ENCODE measurements around the gene ENTPD2.

ENTPD2 gene

GRCh38 chr9:137040568-137040967, 13.3 kb downstream of the ENTPD2 start:
- TF ChIP-seq CTCF (conservative IDR thresholded peaks at IDR 0.05; ENCODE audit: low read depth, low read length): no peak
- H3K4me3 ChIP-seq (ENCODE audit: low read length): no peak overlapping the region
- DNase-seq (ENCODE audit: low read depth): no peak

GRCh38 chr9:137039611-137040366, 14.1 kb downstream of the ENTPD2 start:
- H3K4me3 ChIP-seq (ENCODE audit: low read length): no peak overlapping the region
- no peak for TF ChIP-seq CTCF (conservative IDR thresholded peaks at IDR 0.05; ENCODE audit: low read depth, low read length)
- no peak for DNase-seq (ENCODE audit: low read depth)

- H3K4me3 ChIP-seq (ENCODE audit: low read length): no peak overlapping the region
- no peak for DNase-seq (ENCODE audit: low read depth)
- TF ChIP-seq CTCF (conservative IDR thresholded peaks at IDR 0.05; ENCODE audit: low read depth, low read length): no peak
Observed at GRCh38 chr9:137038916-137039315, 14.9 kb downstream of the ENTPD2 start.

GRCh38 chr9:137037483-137037882, 16.4 kb downstream of the ENTPD2 start:
- DNase-seq (ENCODE audit: low read depth): no peak
- H3K4me3 ChIP-seq (ENCODE audit: low read length): no peak overlapping the region
- TF ChIP-seq CTCF (conservative IDR thresholded peaks at IDR 0.05; ENCODE audit: low read depth, low read length): no peak

GRCh38 chr9:137037035-137037434, 16.8 kb downstream of the ENTPD2 start:
- H3K4me3 ChIP-seq (ENCODE audit: low read length): no peak overlapping the region
- TF ChIP-seq CTCF (conservative IDR thresholded peaks at IDR 0.05; ENCODE audit: low read depth, low read length): no peak
- DNase-seq (ENCODE audit: low read depth): no peak

- TF ChIP-seq CTCF (conservative IDR thresholded peaks at IDR 0.05; ENCODE audit: low read depth, low read length): no peak
- no peak overlapping the region for H3K4me3 ChIP-seq (ENCODE audit: low read length)
- DNase-seq (ENCODE audit: low read depth): no peak
Observed at GRCh38 chr9:137035937-137036336, 17.9 kb downstream of the ENTPD2 start.

- DNase-seq (ENCODE audit: low read depth): no peak
- no peak for TF ChIP-seq CTCF (conservative IDR thresholded peaks at IDR 0.05; ENCODE audit: low read depth, low read length)
- no peak overlapping the region for H3K4me3 ChIP-seq (ENCODE audit: low read length)
Observed at GRCh38 chr9:137035507-137035834, 18.4 kb downstream of the ENTPD2 start.
